HFFc6 (cell line): ENCODE results near the gene CNPY1. TPM values are rescaled to one million over a fixed set of nuclear protein-coding genes. Genes with fewer than 3 reads are reported as not detected.

Experiments
- DNase-seq: peaks from one replicate; pipeline ENCODE4 v3.0.0-alpha.2; 2018
- H3K27ac Mint-ChIP-seq: 2 replicates; pipeline ENCODE4 v1.8.0; 2020; ENCODE audit warnings: mild to moderate bottlenecking, mixed read lengths
- H3K27me3 Mint-ChIP-seq: 2 replicates; pipeline ENCODE4 v1.8.0; 2021; ENCODE audit warnings: mild to moderate bottlenecking, moderate library complexity, mixed read lengths; ENCODE audit not compliant: insufficient read depth
- H3K36me3 Mint-ChIP-seq: 2 replicates; pipeline ENCODE4 v1.8.0; 2021; ENCODE audit warnings: low read depth, mixed read lengths
- H3K4me1 Mint-ChIP-seq: 2 replicates; pipeline ENCODE4 v1.8.0; 2020; ENCODE audit warnings: low read depth, mixed read lengths
- H3K4me3 Mint-ChIP-seq: 2 replicates; pipeline ENCODE4 v1.8.0; 2020; ENCODE audit warnings: mild to moderate bottlenecking, moderate library complexity, mixed read lengths
- H3K9me3 Mint-ChIP-seq: 2 replicates; pipeline ENCODE4 v1.8.0; 2020; ENCODE audit warnings: mild to moderate bottlenecking, mixed read lengths
- total RNA-seq, 6 experiments: library from RNA; stranded (reverse); fragmentation: NEBNext Ultra II Directional; extraction: Animal tissue kit (Norgen Biotek cat#: 25700); gene quantifications; 2 replicates in 1 of 6; 3 replicates in 5 of 6; pipeline ENCODE4 v1.2.3, GENCODE V29; 2021
- TF ChIP-seq, protein P1 (sequence below): fragments of 200-600 bp; sonication (generic); IDR thresholded peaks from 2 replicates; pipeline ENCODE4 v1.5.0; 2021; ENCODE audit warnings: antibody characterized with exemption, mild to moderate bottlenecking

CNPY1 gene
- total RNA-seq, 6 experiments from 2014 or later: not detected

DNA sequence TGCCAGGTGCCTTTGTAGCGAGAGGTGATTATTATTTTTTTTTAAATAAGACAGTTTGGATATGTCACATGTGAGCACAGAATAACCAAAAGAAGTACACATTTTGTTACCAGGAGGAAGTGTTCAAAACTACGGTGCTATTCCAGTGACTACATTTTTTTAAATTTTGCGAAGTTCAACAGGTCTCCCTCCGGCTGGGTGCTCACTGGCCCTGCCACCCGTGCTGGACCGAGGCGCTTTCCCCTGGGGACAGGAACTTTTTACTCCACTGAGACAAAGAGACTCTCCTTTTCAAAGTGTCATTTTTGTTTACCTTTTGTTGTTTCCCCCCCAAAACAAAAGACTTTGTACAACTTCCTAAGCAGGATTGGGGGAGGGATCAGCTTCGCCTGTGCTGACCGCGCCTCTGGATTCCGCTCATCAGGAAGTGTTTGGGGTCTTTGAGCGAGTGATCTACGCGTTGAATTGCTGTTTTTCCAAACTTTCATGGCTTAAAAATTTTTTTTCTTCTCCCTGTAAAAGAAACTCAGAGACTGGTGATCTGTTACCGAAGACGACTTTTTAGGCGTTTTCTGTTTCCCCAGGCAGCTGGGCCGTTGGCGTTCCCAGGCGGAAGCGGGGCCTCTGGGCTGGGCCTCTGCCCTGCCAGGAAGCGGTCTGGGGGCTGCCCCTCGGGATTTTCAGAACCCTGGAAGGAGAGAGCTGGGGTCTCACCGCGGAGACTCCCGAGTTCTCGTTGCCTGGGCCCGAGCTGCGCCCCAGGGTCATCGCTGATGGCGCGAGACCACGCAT is 81.2 kb downstream of the CNPY1 start:
- no peak for DNase-seq
- H3K4me1 Mint-ChIP-seq: no peaks in the 10 kb centered on the region
- no peaks in the 10 kb centered on the region for H3K36me3 Mint-ChIP-seq
- TF ChIP-seq, protein P1, sequence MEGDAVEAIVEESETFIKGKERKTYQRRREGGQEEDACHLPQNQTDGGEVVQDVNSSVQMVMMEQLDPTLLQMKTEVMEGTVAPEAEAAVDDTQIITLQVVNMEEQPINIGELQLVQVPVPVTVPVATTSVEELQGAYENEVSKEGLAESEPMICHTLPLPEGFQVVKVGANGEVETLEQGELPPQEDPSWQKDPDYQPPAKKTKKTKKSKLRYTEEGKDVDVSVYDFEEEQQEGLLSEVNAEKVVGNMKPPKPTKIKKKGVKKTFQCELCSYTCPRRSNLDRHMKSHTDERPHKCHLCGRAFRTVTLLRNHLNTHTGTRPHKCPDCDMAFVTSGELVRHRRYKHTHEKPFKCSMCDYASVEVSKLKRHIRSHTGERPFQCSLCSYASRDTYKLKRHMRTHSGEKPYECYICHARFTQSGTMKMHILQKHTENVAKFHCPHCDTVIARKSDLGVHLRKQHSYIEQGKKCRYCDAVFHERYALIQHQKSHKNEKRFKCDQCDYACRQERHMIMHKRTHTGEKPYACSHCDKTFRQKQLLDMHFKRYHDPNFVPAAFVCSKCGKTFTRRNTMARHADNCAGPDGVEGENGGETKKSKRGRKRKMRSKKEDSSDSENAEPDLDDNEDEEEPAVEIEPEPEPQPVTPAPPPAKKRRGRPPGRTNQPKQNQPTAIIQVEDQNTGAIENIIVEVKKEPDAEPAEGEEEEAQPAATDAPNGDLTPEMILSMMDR: no peak
- no peaks in the 10 kb centered on the region for H3K9me3 Mint-ChIP-seq
- peaks cover 75% of the 10 kb centered on the region for H3K27me3 Mint-ChIP-seq
- no peak overlapping the region for H3K4me3 Mint-ChIP-seq
- no peak overlapping the region for H3K27ac Mint-ChIP-seq

DNA sequence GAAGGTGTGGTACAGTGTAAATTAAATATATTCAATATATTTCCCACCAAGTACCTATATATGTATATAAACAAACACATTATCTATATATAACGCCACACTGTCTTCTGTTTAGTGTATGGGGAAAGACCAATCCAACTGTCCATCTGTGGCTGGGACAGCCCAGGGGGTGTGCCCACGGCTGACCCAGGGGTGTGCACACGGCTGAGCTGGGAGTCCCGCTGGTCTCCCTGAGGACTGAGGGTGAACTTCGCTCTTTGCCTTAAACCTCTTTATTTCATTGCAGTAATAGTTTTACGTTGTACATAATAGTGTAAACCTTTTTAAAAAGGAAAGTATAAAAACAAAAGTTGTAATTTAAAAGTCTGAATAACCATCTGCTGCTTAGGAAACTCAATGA is 82.2 kb downstream of the CNPY1 start:
- Mint-ChIP-seq H3K36me3 (no peaks in the 10 kb centered on the region), H3K4me1 (no peaks in the 10 kb centered on the region), H3K4me3 (no peak overlapping the region), H3K27me3 (peaks cover 75% of the 10 kb centered on the region), H3K9me3 (no peaks in the 10 kb centered on the region), H3K27ac (no peak overlapping the region)
- no peak for DNase-seq
- TF ChIP-seq, protein P1: no peak

DNA sequence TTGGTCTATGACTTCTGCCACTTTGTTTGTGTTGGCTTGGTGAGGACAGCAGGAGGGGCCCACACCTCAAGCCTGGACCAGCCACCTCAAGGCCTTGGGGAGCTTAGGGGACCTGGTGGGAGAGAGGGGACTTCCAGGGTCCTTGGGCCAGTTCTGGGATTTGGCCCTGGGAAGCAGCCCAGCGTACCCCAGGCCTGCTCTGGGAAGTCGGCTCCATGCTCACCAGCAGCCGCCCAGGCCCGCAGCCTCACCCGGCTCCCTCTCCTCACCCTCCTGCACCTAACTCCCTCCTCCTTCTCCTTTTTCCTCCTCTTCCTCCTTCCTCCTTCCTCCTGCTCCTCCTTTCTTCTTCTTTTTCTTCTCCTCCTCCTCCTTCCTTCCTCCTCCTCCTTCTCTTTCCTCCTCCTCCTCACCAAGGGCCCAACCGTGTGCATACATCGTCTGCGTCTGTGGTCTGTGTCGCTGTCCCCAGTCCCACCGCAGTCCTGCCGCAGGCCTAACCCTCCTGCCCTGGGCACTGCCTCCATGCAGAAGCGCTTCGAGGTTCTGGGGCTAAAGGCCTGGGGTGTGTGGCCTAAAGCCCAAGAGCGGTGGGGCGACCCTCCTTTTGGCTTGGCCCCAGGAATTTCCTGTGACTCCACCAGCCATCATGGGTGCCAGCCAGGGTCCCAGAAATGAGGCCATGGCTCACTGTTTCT is 83.1 kb downstream of the CNPY1 start:
- H3K9me3 Mint-ChIP-seq: no peaks in the 10 kb centered on the region
- no peak overlapping the region for H3K4me3 Mint-ChIP-seq
- no peak overlapping the region for H3K27ac Mint-ChIP-seq
- TF ChIP-seq, protein P1: no peak
- no peaks in the 10 kb centered on the region for H3K4me1 Mint-ChIP-seq
- DNase-seq: no peak
- H3K27me3 Mint-ChIP-seq: peaks cover 67% of the 10 kb centered on the region
- no peaks in the 10 kb centered on the region for H3K36me3 Mint-ChIP-seq

DNA sequence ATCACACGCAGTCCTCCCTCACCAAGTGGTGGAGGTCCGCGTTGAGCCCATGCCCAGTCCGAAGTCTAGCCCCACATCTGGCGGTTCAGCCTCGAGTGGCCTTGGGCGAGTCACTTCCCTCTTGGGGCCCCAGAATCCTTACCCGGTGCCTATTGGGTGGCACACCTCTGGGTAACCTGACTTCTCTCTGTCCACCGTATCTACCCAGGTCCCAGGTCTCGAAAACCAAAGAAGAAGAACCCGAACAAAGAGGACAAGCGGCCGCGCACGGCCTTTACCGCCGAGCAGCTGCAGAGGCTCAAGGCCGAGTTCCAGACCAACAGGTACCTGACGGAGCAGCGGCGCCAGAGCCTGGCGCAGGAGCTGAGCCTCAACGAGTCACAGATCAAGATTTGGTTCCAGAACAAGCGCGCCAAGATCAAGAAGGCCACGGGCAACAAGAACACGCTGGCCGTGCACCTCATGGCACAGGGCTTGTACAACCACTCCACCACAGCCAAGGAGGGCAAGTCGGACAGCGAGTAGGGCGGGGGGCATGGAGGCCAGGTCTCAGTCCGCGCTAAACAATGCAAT is 84.1 kb downstream of the CNPY1 start:
- Mint-ChIP-seq H3K4me1 (no peaks in the 10 kb centered on the region), H3K27ac (no peak overlapping the region), H3K9me3 (no peaks in the 10 kb centered on the region), H3K4me3 (no peak overlapping the region), H3K36me3 (no peaks in the 10 kb centered on the region), H3K27me3 (peaks cover 63% of the 10 kb centered on the region)
- TF ChIP-seq, protein P1: no peak
- no peak for DNase-seq

DNA sequence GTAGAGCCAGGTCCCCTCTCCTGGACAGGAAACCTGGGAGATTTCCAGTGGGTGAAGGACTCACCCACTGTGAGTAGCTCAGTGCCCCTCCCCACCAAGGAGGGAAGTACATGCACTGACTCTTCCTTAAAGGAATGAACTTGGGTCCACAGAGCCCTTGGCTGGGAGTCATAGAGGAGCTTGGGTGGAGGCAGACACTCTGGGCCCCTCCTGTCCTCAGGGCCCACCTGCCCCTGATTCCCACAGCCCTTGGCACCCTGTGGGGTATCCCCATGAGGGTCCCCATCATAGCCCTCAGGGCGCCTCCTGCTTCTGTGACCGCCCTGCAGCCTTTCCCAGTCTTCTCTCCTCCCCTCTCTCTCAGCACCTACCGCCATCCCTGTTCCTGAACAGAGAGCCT is 84.7 kb downstream of the CNPY1 start:
- Mint-ChIP-seq H3K4me3 (no peak overlapping the region), H3K9me3 (no peaks in the 10 kb centered on the region), H3K4me1 (no peaks in the 10 kb centered on the region), H3K27ac (no peak overlapping the region), H3K27me3 (peaks cover 64% of the 10 kb centered on the region), H3K36me3 (no peaks in the 10 kb centered on the region)
- DNase-seq: no peak
- TF ChIP-seq, protein P1: no peak
